ENCODE results near the gene BABAM1.
A peak's percentile ranks its signal among the peaks of the same experiment; 100 is the strongest.
"Not testable (repeated sequence)": the region's sequence is repeated elsewhere in the genome, so short reads cannot be mapped to it uniquely, and the experiment has no call there.

Gene BABAM1

GRCh38 chr19:17260842-17261325, 6.4 kb upstream of the BABAM1 start:
- peaks cover 10% of the 10 kb centered on the region for H3K9me3 ChIP-seq (replicated peaks; ENCODE audit: low read length)
- no peak overlapping the region for H3K4me3 ChIP-seq (ENCODE audit: low read length)
- H3K9ac ChIP-seq (ENCODE audit: low read depth, low read length), result no peak overlapping the region
- H3K4me2 ChIP-seq (ENCODE audit: low read length), result no peak overlapping the region
- no peaks in the 10 kb centered on the region for H3K27me3 ChIP-seq (ENCODE audit: control insufficient read depth, insufficient read depth, low read length)
- no peaks in the 10 kb centered on the region for H3K4me1 ChIP-seq (ENCODE audit: control insufficient read depth, insufficient read depth, low read length)
- H3K36me3 ChIP-seq (ENCODE audit: insufficient read depth, low read length), result no peaks in the 10 kb centered on the region

GRCh38 chr19:17262557-17262956, 4.7 kb upstream of the BABAM1 start:
- Histone ChIP-seq H3K4me3 (ENCODE audit: low read length) (no peak overlapping the region), H3K9ac (ENCODE audit: low read depth, low read length) (no peak overlapping the region), H3K4me2 (ENCODE audit: low read length) (no peak overlapping the region), H3K9me3 (replicated peaks; ENCODE audit: low read length) (peaks cover 10% of the 10 kb centered on the region), H3K27me3 (ENCODE audit: control insufficient read depth, insufficient read depth, low read length) (no peaks in the 10 kb centered on the region), H3K36me3 (ENCODE audit: insufficient read depth, low read length) (no peaks in the 10 kb centered on the region), H3K4me1 (ENCODE audit: control insufficient read depth, insufficient read depth, low read length) (no peaks in the 10 kb centered on the region)

GRCh38 chr19:17263712-17264640, 3.3 kb upstream of the BABAM1 start:
- H3K4me2 ChIP-seq (ENCODE audit: low read length), result no peak overlapping the region
- H3K4me1 ChIP-seq (ENCODE audit: control insufficient read depth, insufficient read depth, low read length), result peaks cover 6% of the 10 kb centered on the region
- no peaks in the 10 kb centered on the region for H3K27me3 ChIP-seq (ENCODE audit: control insufficient read depth, insufficient read depth, low read length)
- peaks cover 3% of the 10 kb centered on the region for H3K36me3 ChIP-seq (ENCODE audit: insufficient read depth, low read length)
- peaks cover 10% of the 10 kb centered on the region for H3K9me3 ChIP-seq (replicated peaks; ENCODE audit: low read length)
- no peak overlapping the region for H3K4me3 ChIP-seq (ENCODE audit: low read length)
- H3K9ac ChIP-seq (ENCODE audit: low read depth, low read length), result no peak overlapping the region

- Histone ChIP-seq H3K4me2 (ENCODE audit: low read length) (no peak within 1 kb of the TSS), H3K9me3 (replicated peaks; ENCODE audit: low read length) (peaks cover 4% of the 10 kb centered on the region), H3K27me3 (ENCODE audit: control insufficient read depth, insufficient read depth, low read length) (no peaks in the 10 kb centered on the region), H3K9ac (ENCODE audit: low read depth, low read length) (no peak within 1 kb of the TSS), H3K4me1 (ENCODE audit: control insufficient read depth, insufficient read depth, low read length) (peaks cover 6% of the 10 kb centered on the region), H3K36me3 (ENCODE audit: insufficient read depth, low read length) (peaks cover 4% of the 10 kb centered on the region), H3K4me3 (ENCODE audit: low read length) (no peak within 1 kb of the TSS)
Observed at GRCh38 chr19:17264641-17264979, 2.6 kb upstream of the BABAM1 start, which contains the start of gene USHBP1. Gene USHBP1, minus strand, starts transcription at chr19:17264745. Its CDS starts 446 bp downstream, at chr19:17264299.

GRCh38 chr19:17266026-17266425, 1.2 kb upstream of the BABAM1 start:
- Histone ChIP-seq H3K4me1 (ENCODE audit: control insufficient read depth, insufficient read depth, low read length) (peaks cover 6% of the 10 kb centered on the region), H3K27me3 (ENCODE audit: control insufficient read depth, insufficient read depth, low read length) (no peaks in the 10 kb centered on the region), H3K36me3 (ENCODE audit: insufficient read depth, low read length) (peaks cover 8% of the 10 kb centered on the region), H3K9me3 (replicated peaks; ENCODE audit: low read length) (no peaks in the 10 kb centered on the region), H3K9ac (ENCODE audit: low read depth, low read length) (no peak overlapping the region), H3K4me2 (ENCODE audit: low read length) (no peak overlapping the region), H3K4me3 (ENCODE audit: low read length) (no peak overlapping the region)

GRCh38 chr19:17266589-17266974, 661 bp upstream of the BABAM1 start:
- no peak overlapping the region for H3K9ac ChIP-seq (ENCODE audit: low read depth, low read length)
- H3K4me1 ChIP-seq (ENCODE audit: control insufficient read depth, insufficient read depth, low read length), result peaks cover 6% of the 10 kb centered on the region
- no peaks in the 10 kb centered on the region for H3K9me3 ChIP-seq (replicated peaks; ENCODE audit: low read length)
- no peaks in the 10 kb centered on the region for H3K27me3 ChIP-seq (ENCODE audit: control insufficient read depth, insufficient read depth, low read length)
- no peak overlapping the region for H3K4me3 ChIP-seq (ENCODE audit: low read length)
- no peak overlapping the region for H3K4me2 ChIP-seq (ENCODE audit: low read length)
- H3K36me3 ChIP-seq (ENCODE audit: insufficient read depth, low read length), result peaks cover 14% of the 10 kb centered on the region

- H3K4me3 ChIP-seq (ENCODE audit: low read length), result no peak overlapping the region
- H3K9me3 ChIP-seq (replicated peaks; ENCODE audit: low read length), result no peaks in the 10 kb centered on the region
- H3K9ac ChIP-seq (ENCODE audit: low read depth, low read length), result peak overlapping the region; percentile 25
- no peaks in the 10 kb centered on the region for H3K27me3 ChIP-seq (ENCODE audit: control insufficient read depth, insufficient read depth, low read length)
- H3K36me3 ChIP-seq (ENCODE audit: insufficient read depth, low read length), result peaks cover 22% of the 10 kb centered on the region
- H3K4me1 ChIP-seq (ENCODE audit: control insufficient read depth, insufficient read depth, low read length), result peaks cover 6% of the 10 kb centered on the region
- H3K4me2 ChIP-seq (ENCODE audit: low read length), result peak overlapping the region; percentile 89
Observed at GRCh38 chr19:17268754-17269153, 1.5 kb downstream of the BABAM1 start.

- H3K4me1 ChIP-seq (ENCODE audit: control insufficient read depth, insufficient read depth, low read length); H3K4me3 ChIP-seq (ENCODE audit: low read length); H3K4me2 ChIP-seq (ENCODE audit: low read length); H3K9ac ChIP-seq (ENCODE audit: low read depth, low read length); H3K9me3 ChIP-seq (replicated peaks; ENCODE audit: low read length); H3K27me3 ChIP-seq (ENCODE audit: control insufficient read depth, insufficient read depth, low read length): not testable (repeated sequence)
- H3K36me3 ChIP-seq (ENCODE audit: insufficient read depth, low read length), result peaks cover 54% of the 10 kb centered on the region
Observed at GRCh38 chr19:17274892-17275291, 7.6 kb downstream of the BABAM1 start.

GRCh38 chr19:17275441-17276175, 8.4 kb downstream of the BABAM1 start:
- no peaks in the 10 kb centered on the region for H3K9me3 ChIP-seq (replicated peaks; ENCODE audit: low read length)
- H3K4me1 ChIP-seq (ENCODE audit: control insufficient read depth, insufficient read depth, low read length), result no peaks in the 10 kb centered on the region
- H3K4me3 ChIP-seq (ENCODE audit: low read length), result no peak overlapping the region
- no peaks in the 10 kb centered on the region for H3K27me3 ChIP-seq (ENCODE audit: control insufficient read depth, insufficient read depth, low read length)
- H3K9ac ChIP-seq (ENCODE audit: low read depth, low read length), result no peak overlapping the region
- no peak overlapping the region for H3K4me2 ChIP-seq (ENCODE audit: low read length)
- H3K36me3 ChIP-seq (ENCODE audit: insufficient read depth, low read length), result peaks cover 51% of the 10 kb centered on the region

GRCh38 chr19:17279436-17279835, 12.2 kb downstream of the BABAM1 start:
- Histone ChIP-seq H3K4me2 (ENCODE audit: low read length) (no peak overlapping the region), H3K9me3 (replicated peaks; ENCODE audit: low read length) (no peaks in the 10 kb centered on the region), H3K4me1 (ENCODE audit: control insufficient read depth, insufficient read depth, low read length) (peaks cover 13% of the 10 kb centered on the region), H3K4me3 (ENCODE audit: low read length) (no peak overlapping the region), H3K27me3 (ENCODE audit: control insufficient read depth, insufficient read depth, low read length) (no peaks in the 10 kb centered on the region), H3K36me3 (ENCODE audit: insufficient read depth, low read length) (peaks cover 31% of the 10 kb centered on the region), H3K9ac (ENCODE audit: low read depth, low read length) (no peak overlapping the region)

- peaks cover 13% of the 10 kb centered on the region for H3K4me1 ChIP-seq (ENCODE audit: control insufficient read depth, insufficient read depth, low read length)
- H3K36me3 ChIP-seq (ENCODE audit: insufficient read depth, low read length), result peaks cover 16% of the 10 kb centered on the region
- H3K4me2 ChIP-seq (ENCODE audit: low read length), result peak within 1 kb of the TSS; percentile 94
- no peaks in the 10 kb centered on the region for H3K9me3 ChIP-seq (replicated peaks; ENCODE audit: low read length)
- H3K27me3 ChIP-seq (ENCODE audit: control insufficient read depth, insufficient read depth, low read length), result no peaks in the 10 kb centered on the region
- H3K4me3 ChIP-seq (ENCODE audit: low read length), result peak within 1 kb of the TSS; percentile 67
- peak within 1 kb of the TSS; percentile 46 for H3K9ac ChIP-seq (ENCODE audit: low read depth, low read length)
Observed at GRCh38 chr19:17281391-17282304, 14.4 kb downstream of the BABAM1 start, which contains the start of gene ANKLE1. Gene ANKLE1, plus strand, starts transcription at chr19:17281901. Its CDS starts 20 bp downstream, at chr19:17281921.

Data from skeletal muscle satellite cell (primary cell).